Measurements from ENCODE around the gene KCNQ5.

The KCNQ5 gene

DNA sequence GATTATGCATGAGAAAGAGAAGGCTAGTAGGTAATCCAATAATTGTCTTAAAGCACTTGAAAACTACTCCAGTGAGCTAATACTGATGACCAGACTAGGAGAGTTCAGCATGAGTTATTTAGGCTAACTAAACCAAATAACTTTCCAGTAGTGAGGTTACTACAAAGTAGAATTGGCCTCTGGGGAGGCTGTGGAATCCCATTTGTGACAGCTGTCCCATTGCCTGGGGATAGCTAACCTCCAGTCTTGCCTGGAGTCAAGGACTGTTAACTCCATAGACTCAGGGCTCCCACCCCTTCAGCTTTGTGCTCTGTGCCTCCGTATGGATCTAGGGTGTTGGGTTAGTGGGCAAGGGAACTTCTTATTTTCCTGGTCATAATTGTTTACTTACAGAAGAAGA is 51.0 kb downstream of the KCNQ5 start:
- no peak overlapping the region for H3K4me2 ChIP-seq
- no peak overlapping the region for H2AFZ ChIP-seq (ENCODE audit: low read depth)
- H3K4me3 ChIP-seq (IDR thresholded peaks at IDR 0.05; ENCODE audit: insufficient read depth, low read depth, low read length): no peak overlapping the region
- no peaks in the 10 kb centered on the region for H3K27me3 ChIP-seq (ENCODE audit: insufficient read depth, low read depth)
- peaks cover 57% of the 10 kb centered on the region for H3K4me1 ChIP-seq (ENCODE audit: low read depth, poor library complexity, severe bottlenecking)
- H3K27ac ChIP-seq: no peak overlapping the region
- H3K79me2 ChIP-seq (ENCODE audit: insufficient read depth, low read depth): peaks cover 13% of the 10 kb centered on the region; the same call in 1 of the 2 replicates
- no peak overlapping the region for H3K9ac ChIP-seq
- TF ChIP-seq, protein P1, sequence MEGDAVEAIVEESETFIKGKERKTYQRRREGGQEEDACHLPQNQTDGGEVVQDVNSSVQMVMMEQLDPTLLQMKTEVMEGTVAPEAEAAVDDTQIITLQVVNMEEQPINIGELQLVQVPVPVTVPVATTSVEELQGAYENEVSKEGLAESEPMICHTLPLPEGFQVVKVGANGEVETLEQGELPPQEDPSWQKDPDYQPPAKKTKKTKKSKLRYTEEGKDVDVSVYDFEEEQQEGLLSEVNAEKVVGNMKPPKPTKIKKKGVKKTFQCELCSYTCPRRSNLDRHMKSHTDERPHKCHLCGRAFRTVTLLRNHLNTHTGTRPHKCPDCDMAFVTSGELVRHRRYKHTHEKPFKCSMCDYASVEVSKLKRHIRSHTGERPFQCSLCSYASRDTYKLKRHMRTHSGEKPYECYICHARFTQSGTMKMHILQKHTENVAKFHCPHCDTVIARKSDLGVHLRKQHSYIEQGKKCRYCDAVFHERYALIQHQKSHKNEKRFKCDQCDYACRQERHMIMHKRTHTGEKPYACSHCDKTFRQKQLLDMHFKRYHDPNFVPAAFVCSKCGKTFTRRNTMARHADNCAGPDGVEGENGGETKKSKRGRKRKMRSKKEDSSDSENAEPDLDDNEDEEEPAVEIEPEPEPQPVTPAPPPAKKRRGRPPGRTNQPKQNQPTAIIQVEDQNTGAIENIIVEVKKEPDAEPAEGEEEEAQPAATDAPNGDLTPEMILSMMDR (conservative IDR thresholded peaks at IDR 0.05; ENCODE audit: low read depth, low read length): no peak
- H4K20me1 ChIP-seq (ENCODE audit: insufficient read depth): no peaks in the 10 kb centered on the region; the same call in 1 of the 2 replicates
- H3K36me3 ChIP-seq (ENCODE audit: insufficient read depth): no peaks in the 10 kb centered on the region

DNA sequence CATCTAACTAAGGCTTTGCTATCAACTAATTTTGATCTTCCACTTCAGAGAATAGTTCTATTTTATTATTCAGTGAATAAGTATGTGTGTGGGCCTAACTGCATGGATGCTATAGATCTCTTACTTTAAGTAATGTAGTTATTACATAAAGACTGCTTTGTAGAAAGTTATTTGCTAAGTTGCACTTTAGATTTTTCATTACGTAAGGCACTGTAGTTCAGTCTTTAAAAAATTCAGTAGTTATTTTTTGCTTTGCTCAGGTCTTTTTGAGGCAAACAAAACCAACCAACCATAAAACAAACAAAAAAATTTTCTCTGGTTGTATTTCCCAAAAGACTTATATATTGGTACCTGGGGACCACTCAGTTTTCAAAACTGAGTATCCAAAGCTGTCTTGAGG is 53.0 kb downstream of the KCNQ5 start:
- no peak overlapping the region for H2AFZ ChIP-seq (ENCODE audit: low read depth)
- TF ChIP-seq, protein P1 (conservative IDR thresholded peaks at IDR 0.05; ENCODE audit: low read depth, low read length): no peak
- H3K9ac ChIP-seq: no peak overlapping the region
- H3K27me3 ChIP-seq (ENCODE audit: insufficient read depth, low read depth): no peaks in the 10 kb centered on the region
- no peaks in the 10 kb centered on the region for H3K36me3 ChIP-seq (ENCODE audit: insufficient read depth)
- H3K4me3 ChIP-seq (IDR thresholded peaks at IDR 0.05; ENCODE audit: insufficient read depth, low read depth, low read length): no peak overlapping the region
- H3K4me2 ChIP-seq: no peak overlapping the region; the same call in 1 of the 2 replicates
- H3K4me1 ChIP-seq (ENCODE audit: low read depth, poor library complexity, severe bottlenecking): peaks cover 37% of the 10 kb centered on the region
- no peak overlapping the region for H3K27ac ChIP-seq
- no peaks in the 10 kb centered on the region; the same call in 1 of the 2 replicates for H4K20me1 ChIP-seq (ENCODE audit: insufficient read depth)
- H3K79me2 ChIP-seq (ENCODE audit: insufficient read depth, low read depth): peaks cover 19% of the 10 kb centered on the region; the same call in 1 of the 2 replicates

DNA sequence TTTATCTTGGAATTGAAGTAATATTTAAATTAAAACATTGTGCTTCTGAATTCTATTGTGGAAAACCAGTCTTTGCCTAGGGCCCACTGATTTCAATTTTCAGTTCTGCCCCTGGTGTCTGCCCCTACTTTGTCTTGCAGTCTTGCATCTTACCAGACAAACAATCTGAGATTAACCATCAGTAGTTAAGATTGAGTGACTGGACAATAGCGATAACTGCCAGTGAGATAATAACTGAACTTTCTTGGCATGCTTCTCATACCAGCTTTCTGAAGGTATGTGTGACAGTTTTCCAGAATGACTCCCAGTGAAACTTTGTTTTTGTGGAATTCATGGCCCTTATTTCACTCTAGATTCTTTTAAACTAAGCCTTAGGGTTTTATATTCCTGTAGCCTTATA is 53.5 kb downstream of the KCNQ5 start:
- H4K20me1 ChIP-seq (ENCODE audit: insufficient read depth): no peaks in the 10 kb centered on the region; the same call in 1 of the 2 replicates
- no peak overlapping the region for H2AFZ ChIP-seq (ENCODE audit: low read depth)
- H3K4me1 ChIP-seq (ENCODE audit: low read depth, poor library complexity, severe bottlenecking): peaks cover 38% of the 10 kb centered on the region
- no peak overlapping the region for H3K9ac ChIP-seq
- H3K27ac ChIP-seq: no peak overlapping the region
- no peak overlapping the region for H3K4me3 ChIP-seq (IDR thresholded peaks at IDR 0.05; ENCODE audit: insufficient read depth, low read depth, low read length)
- no peaks in the 10 kb centered on the region for H3K27me3 ChIP-seq (ENCODE audit: insufficient read depth, low read depth)
- H3K4me2 ChIP-seq: no peak overlapping the region; the same call in 1 of the 2 replicates
- peaks cover 19% of the 10 kb centered on the region; the same call in 1 of the 2 replicates for H3K79me2 ChIP-seq (ENCODE audit: insufficient read depth, low read depth)
- H3K36me3 ChIP-seq (ENCODE audit: insufficient read depth): no peaks in the 10 kb centered on the region
- TF ChIP-seq, protein P1 (conservative IDR thresholded peaks at IDR 0.05; ENCODE audit: low read depth, low read length): no peak

DNA sequence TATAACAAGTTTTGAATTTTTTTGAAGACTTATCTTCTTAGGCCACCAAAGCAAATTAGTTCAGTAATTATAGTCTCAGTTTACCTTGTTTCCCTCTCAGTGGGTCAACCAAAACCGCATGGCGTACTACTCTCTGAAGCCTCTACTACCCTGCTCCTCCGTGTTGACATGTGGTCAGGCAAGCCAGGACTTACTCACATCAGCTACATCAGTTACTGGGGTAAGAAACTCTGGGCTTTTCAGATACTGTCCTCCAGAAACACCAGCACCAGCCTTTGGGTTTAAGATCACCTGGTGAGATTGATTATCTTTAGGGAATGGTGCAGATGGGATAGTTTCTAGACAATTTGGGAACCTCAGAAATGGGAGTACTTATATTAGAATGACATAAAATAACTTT is 55.1 kb downstream of the KCNQ5 start:
- H3K4me2 ChIP-seq: no peak overlapping the region
- H3K4me1 ChIP-seq (ENCODE audit: low read depth, poor library complexity, severe bottlenecking): peaks cover 41% of the 10 kb centered on the region
- no peak overlapping the region for H3K27ac ChIP-seq
- H3K4me3 ChIP-seq (IDR thresholded peaks at IDR 0.05; ENCODE audit: insufficient read depth, low read depth, low read length): no peak overlapping the region
- no peaks in the 10 kb centered on the region for H3K27me3 ChIP-seq (ENCODE audit: insufficient read depth, low read depth)
- H3K9ac ChIP-seq: no peak overlapping the region
- TF ChIP-seq, protein P1 (conservative IDR thresholded peaks at IDR 0.05; ENCODE audit: low read depth, low read length): no peak
- no peaks in the 10 kb centered on the region for H3K36me3 ChIP-seq (ENCODE audit: insufficient read depth)
- peaks cover 19% of the 10 kb centered on the region; the same call in 1 of the 2 replicates for H3K79me2 ChIP-seq (ENCODE audit: insufficient read depth, low read depth)
- H4K20me1 ChIP-seq (ENCODE audit: insufficient read depth): no peaks in the 10 kb centered on the region; the same call in 1 of the 2 replicates
- H2AFZ ChIP-seq (ENCODE audit: low read depth): no peak overlapping the region
